NCI-H2029 treated with DMSO at 0.1 percent for 48 hours (cell line): Measurements from ENCODE around the gene ERAL1.
"Not testable (repeated sequence)": the region's sequence is repeated elsewhere in the genome, so short reads cannot be mapped to it uniquely, and the experiment has no call there.

Source experiments
- DNase-seq: peaks from one replicate; lab custom pipeline; 2025; lab: John Stamatoyannopoulos, UW

The ERAL1 gene

DNA sequence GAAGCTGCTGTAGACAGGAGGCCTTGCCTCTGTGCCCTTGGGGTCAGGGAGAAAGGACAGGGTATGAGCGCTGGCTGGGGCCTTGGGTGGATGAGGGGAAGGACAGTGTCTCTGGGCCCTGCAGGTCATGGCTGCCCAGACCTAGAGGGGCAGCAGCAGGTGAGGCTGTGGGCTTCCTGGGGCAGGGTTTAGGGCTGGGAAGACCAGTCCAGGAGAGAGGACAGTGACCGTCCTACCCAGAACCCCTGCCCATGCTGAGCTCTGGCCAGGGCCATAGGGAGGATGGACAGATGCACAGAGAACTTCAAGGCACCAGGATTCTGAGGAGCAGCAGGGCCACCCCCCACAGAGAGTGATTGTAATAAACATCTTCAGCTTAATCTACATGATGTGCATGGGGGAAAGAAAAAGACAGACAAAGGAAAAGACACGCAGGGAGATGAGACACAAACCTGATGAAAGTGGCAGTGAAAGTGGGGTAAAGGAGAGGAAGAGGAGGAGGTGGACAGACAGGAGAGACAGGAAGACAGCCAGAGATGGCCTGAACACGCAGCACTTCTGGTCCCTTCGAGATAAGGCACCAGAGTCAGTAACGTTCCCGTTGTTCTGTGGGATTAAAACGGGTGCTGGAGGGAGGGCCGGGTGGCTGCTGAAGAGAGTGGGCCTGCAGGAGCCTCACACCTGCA lies 25.2 kb downstream of the ERAL1 start:
- no peak for DNase-seq

DNA sequence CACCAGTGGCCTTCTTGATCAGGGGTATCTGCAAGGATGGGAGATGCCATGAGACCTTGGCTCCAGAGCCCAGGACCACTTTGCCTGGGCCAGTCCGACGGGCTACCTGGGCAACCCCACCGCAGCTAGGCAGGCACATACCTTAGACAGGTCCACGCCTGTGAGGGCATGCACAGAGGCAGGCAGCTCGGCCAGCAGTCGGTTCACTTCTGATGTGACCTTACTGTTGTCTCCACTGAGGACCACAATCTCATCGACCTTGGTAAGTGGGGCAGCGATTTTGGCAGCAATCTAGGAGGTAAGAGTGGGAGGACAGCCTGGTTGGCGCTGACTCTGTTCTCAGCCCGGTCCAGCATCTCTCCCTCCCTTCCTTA lies 25.7 kb downstream of the ERAL1 start:
- DNase-seq = no peak

DNA sequence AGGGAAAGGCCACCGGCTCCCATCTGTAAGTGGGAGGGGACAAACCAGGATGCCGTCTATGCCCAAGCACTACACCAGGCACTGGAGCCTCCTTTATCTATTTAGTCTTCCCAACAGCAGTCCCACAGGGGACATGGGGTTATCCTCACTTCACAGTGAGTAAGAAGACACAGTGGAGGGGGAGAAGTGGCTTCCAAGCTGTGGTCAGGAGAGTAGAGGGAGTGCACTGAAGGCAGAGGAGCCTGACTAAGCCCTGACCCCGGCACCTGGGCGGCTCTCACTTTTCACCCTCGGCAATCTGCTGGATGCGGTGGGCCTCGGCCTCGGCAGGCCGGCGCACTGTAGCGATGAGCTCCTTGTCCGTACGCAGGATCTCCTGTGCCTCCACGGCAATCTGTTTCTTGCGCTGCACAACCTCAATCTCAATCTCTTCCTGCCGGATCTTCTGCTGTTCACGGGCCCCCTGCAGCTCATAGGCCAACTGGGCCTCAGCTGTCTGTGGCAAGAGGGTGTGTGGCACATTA lies 26.8 kb downstream of the ERAL1 start:
- no peak for DNase-seq

DNA sequence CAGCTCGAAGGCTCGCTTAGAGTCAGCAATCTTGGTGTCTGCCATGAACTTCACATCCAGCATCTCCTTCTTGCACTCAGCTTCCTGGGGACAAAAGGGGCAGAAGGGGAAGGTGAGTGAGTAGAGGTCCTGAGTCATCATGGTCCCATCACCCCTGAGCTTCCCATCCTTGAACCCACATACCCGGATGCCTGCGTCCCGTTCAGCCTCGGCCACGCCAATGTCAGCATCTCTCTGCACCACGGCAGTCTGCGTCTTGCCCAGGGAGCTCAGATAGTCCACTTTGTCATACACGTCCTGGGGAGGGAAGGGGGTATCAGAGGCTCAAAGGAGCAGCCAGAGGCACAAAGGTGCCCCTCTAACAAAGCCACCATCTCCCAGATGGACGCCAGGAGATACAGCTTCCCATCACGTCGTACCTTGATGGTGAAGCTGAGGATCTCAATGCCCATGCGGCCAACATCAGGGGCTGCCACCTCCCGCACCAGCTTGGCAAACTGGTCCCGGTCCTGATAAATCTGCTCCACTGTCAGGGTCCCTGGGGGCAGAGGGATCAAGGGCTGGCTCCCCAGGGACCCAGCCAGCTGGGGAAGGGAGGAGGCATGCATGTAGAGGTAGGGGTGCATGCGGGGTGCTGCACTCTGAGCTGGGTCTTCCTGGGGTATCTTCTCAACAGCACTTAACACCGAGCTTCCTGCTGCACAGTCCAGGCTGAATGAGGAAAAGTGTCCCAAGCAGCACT lies 27.5 kb downstream of the ERAL1 start:
- no peak for DNase-seq

DNA sequence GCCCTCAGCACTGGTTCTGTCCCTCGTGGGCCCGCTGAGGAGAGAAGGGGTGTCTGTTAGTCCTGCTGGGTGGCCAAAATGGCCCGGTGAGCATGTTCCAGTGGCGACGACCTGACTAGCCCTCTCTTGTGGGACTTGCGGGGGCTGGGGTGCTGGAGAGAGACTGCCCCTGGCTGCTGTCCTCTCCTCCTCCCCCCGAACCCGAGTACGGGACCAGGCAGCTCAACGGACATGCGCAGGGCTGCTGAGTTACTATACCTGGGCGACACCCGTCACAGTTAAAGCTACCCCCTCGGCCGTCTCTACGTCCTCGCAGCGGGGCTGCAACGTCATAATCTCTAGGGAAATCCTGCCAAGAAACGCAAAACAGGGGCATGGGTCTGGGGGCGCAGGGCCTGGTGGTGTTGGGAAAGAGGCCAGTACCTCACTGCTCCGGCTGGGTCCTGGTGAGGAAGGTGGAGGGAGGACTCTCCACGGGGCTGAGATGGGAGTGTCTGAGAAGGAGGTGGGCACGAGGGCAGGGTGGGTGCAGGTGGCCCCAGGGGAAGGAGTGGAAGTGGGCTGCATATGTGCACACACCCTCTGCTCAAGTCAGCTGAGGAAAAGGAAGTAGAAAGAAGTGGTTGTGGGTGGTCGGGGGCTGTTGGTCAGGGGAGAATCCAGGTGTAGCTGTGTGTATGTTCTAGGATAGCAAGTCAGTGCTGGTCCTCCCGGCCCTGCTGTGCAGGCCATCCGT lies 29.3 kb downstream of the ERAL1 start:
- DNase-seq = no peak

DNA sequence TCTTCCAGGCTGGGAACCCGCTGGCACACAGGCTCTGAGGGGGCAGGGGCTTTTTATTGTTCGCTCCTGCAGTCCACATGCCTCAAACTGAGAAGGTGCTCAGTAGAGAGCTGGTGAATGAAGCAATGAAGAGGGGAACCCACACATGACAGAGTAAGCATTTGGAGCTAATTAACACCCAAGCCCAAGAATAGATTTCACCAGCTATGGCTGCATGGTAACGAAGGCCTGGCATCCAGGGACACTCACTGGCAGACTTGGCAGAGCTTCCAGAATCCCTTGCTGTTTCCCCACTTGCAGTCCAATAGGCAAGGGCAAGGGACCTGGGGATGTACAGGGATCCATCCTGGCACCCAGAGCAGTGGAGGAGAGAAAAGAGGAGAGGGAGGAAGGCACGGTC lies 30.5 kb downstream of the ERAL1 start:
- DNase-seq = no peak

DNA sequence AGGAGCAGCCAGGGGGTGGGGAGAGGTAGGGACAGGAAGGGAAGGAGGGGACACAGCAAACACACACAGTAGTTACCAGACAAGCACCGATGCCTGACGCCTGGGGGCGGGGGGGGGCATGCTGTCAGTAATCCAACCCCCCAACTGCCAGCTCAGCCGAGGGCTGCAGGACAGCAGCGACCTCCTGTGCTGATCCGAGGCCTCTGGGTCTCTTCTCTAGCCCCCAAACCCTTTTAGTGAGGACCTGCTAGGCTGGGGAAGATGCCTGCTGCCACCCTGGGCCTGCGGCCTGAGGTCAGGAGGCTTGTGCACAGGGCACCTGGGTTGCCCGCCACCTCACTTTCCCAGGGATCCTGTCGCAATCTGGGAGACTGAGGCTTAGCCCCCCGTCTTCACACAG lies 31.1 kb downstream of the ERAL1 start:
- DNase-seq = no peak

DNA sequence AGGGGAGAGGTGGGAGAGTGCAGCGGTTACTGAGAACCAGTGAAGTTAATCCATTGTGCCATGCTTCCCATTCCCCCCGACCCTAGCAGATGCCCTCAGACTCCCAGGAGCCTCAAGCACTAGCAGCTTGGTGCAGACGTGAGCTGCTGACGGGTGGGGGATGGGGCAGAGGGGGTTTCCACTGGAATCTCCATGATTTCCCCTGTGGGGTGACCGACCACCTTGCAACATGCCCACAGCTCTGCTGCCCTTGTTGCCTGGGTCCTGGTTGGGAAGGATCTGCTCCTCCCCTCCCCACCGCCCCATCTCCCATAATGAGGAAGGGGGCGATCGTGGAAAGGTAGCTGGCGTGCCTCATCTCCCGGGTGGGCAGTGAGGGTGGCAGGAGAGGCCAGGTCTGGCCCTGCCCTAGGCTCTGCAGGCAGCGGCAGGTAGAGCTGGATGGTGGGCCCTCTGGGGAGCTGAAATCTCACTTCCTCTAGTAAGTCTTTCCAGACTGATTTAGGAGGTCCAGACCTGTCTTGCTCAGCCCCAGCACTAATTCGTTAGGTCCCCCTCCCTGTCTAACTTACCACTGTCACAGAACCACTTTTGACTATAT lies 33.2 kb downstream of the ERAL1 start:
- no peak for DNase-seq

DNA sequence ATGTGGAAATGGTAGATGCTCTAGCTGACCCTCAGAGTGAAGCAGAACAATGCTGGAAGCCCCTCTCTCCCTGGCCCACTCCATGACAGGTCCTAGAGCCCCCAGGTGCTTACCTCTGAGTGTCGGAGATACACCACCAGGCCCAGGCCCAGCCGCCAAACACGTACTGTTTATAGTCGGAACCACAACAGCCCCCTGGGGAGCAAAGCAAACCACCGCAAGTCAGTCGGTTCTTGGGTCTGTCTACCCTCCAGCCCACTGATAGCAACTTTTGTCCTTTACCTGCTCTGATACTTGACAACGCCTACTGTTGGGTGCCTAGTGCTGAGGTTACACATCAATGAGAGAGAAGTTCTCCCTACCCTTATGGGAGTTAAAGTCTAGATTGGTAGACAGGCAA lies 34.0 kb downstream of the ERAL1 start:
- no peak for DNase-seq

DNA sequence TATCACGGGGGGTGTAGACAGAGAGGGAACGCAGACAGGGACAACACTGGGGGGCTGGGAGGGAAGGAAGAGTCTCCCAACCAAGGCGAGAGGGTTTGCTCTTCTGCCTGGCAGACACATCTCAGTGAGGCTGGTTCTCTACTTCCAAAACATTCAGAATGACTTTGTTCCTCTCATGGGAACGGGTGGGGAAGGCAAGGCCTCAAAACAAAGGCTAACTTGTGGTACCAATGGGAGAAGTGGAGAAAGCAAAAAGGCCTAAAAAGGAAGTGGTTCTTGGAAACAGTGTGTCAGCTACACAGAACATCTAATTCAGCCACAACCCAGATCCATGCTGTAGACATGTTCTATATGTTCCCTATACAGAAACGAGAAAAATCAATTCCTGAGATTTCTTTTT lies 35.2 kb downstream of the ERAL1 start:
- DNase-seq = no peak

DNA sequence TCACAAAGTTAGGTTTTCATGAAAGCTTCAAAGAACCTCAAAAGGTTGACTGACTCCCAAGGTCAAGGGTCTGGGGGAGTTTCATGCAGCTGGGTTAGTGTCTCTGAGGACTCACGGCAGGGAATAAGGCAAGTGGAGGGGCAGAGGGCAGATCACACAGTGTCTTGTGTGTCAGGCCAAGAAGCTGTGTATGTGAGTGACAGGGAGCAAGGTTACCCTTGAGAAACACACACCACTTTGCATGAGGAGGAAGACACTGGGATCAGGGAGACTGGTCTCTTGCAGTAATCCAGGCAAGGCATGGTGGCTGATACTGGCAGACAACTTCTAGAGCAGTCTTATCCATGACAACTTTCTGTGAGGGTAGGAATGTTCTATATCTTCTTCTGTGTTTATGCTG lies 36.4 kb downstream of the ERAL1 start:
- no peak for DNase-seq

DNA sequence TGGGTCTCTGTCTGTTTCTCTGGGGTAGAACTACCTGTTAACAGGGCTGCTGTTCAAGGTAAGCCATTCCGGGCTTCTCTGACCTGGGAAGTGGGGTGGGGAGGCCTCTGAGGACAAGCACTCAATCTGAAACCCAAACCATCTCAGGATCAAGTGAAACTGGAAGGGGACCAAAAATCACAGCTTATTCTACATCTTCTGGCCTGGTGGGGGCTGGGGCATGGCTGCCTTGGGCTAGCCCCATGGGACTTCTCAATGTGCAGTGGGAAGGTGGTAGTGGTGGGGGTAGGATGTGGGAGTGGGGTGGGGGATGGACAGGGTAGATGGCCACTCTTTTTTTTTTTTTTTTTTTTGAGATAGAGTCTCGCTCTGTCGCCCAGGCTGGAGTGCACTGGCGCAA lies 37.2 kb downstream of the ERAL1 start:
- no peak for DNase-seq

DNA sequence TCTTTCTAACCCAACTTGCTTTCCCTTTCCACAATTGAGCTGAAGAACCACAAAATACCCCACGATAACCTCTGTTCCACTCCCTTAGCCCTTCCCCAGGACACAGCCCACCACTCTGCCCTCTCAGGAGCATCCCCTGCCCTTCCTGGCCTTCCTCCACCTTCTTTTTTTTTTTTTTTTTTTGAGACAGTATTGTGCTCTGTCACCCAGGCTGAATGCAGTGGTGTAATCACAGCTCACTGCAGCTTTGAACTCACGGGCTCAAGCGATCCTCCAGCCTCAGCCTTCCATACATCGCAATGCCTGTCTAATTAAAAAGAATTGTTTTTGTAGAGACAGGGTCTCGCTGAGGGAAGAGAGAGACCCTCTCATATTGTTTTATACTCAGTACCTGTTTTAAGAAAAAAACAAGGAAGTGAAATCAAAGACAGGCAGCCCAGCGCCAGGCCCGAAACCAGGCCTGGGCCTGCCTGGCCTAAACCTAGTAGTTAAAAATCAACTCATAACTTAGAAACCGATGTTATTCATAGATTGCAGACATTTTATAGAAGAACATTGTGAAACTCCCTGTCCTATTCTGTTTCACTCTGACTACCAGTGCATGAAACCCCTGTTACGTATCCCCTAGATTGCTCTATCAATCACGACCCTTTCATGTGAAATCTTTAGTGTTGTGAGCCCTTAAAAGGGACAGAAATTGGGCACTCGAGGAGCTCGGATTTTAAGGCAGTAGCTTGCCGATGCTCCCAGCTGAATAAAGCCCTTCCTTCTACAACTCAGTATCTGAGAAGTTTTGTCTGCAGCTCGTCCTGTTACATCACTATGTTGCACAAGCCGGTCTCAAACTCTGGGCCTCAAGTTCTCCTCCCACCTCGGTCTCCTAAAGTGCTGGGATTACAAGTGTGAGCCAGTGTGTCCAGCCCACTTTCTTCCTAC lies 38.7 kb downstream of the ERAL1 start:
- not testable (repeated sequence) for DNase-seq

DNA sequence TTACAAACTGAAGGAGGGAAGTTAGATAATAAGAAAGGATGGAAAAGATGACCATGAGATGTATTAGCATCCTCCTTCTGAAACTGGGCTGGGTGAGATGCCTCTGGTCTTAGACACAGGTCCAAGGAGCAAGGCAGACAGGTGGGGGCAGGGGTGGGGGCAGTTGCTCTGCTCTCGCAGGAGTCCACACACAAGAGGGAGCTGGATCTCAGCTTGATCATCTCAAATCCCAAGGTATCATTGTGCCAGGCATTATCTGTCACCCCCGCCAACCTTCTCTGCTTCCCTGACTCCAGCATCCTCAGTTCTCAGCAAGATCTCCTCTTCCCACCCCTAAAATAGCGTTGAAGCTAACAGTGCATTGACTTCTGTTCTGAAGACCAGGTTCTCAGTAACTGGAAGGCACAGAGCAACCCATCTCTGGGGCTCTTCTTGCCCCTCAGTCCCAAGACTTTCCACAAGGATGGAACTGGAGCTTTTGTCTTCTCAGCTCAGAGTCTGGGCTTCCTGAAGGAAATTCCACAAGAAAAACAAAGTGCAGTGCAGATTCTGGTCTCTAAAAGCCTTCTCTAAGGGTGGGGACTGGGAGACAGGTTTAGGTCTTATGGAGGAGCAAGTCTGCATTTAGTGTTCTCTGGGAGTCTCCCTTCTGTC lies 41.1 kb downstream of the ERAL1 start:
- DNase-seq = no peak

DNA sequence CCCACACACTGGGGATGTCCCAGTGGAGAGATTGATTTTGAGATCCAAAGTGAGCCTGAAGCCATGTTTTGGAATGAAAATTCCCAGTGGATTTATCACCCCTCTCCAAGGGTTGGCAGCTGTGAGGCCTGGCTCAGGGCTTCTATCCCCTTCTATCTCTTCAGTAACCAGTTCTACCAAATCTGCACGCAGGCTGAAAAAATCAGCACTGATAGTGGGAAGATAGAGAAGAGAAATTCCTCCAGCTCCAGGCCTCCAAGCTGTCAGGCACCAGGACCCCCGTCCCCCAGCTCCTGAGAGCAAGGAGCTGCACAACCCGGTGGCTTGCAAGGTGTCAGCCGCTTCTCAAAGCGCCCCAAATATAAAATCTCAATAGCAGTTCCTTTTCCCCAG lies 41.7 kb downstream of the ERAL1 start:
- DNase-seq = no peak

DNA sequence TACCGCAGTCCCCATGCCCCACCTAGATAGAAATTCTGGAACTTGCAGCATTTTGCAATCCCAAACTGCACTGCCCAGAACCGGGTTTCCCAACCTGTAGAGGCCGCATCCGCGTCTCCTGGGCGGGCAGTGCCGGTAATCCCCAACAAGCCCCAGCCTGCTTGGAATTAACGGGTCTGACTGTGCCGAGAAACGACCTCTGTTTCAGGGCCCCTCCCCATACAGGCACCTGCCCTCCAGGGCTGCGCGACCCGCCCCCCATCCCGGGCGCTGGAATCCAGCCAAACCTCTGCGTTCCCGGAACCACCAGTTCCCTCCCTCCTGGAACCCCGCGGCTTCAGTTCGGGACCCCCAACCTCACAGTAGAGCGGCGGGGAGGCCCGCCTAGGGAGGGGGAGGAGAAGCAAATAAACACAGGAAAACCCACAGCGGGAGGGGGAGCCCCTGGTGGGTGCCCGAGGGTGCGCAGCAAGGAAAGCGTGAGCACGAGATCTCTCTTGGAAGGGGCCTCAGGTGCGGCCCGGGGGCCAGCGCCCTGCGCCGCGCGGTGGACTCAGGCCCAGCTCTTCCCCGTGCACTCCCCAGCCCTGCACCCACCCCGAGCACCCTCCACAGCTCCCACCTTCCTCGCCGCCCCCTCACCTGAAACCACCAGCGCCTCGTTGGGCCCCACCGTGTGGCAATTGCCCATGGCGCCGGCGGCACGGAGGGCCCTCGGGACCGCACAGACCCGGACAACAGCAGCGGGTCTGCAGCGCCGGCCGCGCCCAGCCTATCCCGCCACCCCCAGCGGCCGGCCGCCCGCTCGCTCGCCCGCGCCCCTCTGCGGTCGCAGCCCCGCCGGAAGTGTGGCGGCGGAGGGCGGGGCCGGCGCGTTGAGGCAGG lies 42.3 kb downstream of the ERAL1 start, which contains the start of gene FLOT2:
Gene FLOT2 (minus strand): TSS at position 850 of the 885 bp plus-strand sequence. CDS start 159 bp downstream, at position 691.
- DNase-seq = no peak

DNA sequence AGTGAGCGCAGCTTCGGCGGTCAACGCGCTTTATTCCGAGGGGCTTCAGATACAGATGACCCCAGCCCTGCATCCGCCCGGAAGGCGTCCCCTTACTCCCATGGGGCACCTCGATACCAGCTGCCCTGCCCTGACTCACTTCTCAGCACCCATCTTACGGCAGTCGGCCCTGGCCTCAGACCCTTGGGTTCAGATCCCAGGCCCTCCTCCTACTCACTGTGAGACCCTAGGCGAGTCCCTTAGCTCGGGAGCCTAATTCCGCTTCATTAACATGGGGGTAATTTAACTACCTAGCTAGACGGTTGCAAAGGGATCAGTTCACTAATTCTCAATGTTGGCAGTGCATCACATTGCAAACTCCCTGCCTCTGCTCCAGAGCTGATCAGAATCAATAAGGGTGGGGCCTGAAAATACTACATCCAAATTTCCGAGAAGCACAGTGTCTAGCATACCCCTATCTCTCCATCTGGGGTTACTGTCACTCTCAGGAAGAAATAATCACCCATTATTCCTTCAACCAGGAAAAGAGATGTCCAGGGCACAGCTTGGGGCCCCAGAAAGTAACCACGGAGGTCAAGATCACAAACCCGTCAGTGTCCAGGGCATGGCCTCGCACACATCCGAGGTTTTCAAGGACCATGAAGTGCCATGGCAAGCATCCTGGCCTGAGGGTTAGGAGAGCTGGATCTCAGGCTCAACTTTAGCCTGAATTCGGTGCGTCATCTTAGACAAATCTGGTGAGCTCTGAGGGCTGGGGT lies 43.1 kb downstream of the ERAL1 start:
- DNase-seq = no peak

DNA sequence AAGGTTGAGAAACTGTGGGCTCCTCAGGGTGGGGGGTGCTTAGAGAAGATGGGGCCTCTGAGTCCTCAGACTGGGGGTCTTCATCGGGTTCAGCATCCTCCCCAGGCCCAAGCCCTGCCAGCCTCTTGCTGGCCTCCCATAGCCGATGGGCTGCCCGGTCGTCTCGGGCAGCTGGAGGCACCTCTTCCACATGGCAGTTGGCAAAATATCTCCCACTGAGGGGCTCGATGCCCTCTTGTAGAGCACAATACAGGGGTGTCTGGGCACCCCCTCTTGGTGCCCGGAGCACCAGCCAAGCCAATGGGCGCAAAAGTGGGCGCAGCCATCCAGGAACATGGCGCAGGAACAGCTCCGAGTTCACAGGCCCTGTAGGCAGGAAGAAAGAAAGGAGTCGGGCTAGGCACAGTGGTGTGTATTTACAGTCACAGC lies 43.7 kb downstream of the ERAL1 start:
- no peak for DNase-seq
